Body of pancreas (tissue), 4 donors: ENCODE measurements around the gene PDXP.

ENCODE experiments used
- POLR2A ChIP-seq, 3 donors: fragments of 450-650 bp; IDR thresholded peaks; one replicate each; pipeline ENCODE4 v1.6.1; 2016; ENCODE audit warnings: antibody characterized with exemption in 3 of 3, mild to moderate bottlenecking in 2 of 3
- TF ChIP-seq, protein P1 (sequence below), 7 experiments: fragments of 450-650 bp in 4 of 7; fragments of 200-600 bp in 3 of 7; sonication (generic) in 3 of 7; IDR thresholded peaks; one replicate each; pipeline ENCODE4 v1.5.1; 2016 to 2019; ENCODE audit warnings: antibody characterized with exemption in 7 of 7

DNA sequence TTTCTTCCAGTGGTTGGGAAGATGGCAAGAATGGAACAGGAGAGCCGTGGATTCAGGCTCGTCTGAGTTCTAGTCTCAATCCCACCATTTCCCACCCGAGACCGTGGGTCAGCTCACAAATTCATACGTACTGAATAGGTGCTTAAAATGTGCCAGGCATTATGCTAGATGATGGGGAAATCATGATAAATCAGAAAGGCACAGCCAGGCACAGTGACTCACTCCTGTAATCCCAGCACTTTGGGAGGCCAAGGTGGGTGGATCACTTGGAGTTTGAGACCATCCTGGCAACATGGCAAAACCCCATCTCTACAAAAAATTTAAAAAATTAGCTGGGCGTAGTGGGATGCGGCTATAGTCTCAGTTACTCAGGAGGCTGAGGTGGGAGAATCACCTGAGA lies 45.4 kb downstream of the PDXP start:
- TF ChIP-seq, protein P1, sequence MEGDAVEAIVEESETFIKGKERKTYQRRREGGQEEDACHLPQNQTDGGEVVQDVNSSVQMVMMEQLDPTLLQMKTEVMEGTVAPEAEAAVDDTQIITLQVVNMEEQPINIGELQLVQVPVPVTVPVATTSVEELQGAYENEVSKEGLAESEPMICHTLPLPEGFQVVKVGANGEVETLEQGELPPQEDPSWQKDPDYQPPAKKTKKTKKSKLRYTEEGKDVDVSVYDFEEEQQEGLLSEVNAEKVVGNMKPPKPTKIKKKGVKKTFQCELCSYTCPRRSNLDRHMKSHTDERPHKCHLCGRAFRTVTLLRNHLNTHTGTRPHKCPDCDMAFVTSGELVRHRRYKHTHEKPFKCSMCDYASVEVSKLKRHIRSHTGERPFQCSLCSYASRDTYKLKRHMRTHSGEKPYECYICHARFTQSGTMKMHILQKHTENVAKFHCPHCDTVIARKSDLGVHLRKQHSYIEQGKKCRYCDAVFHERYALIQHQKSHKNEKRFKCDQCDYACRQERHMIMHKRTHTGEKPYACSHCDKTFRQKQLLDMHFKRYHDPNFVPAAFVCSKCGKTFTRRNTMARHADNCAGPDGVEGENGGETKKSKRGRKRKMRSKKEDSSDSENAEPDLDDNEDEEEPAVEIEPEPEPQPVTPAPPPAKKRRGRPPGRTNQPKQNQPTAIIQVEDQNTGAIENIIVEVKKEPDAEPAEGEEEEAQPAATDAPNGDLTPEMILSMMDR (IDR thresholded peaks at IDR 0.05) = no peak
- TF ChIP-seq POLR2A (IDR thresholded peaks at IDR 0.05) = no peak
